ENCODE data around the gene ATP6AP1. TPM values are rescaled to one million over a fixed set of nuclear protein-coding genes. Genes with fewer than 3 reads are reported as not detected.

ATP6AP1 gene
- total RNA-seq, 1 donor from 2014 or later: 54.5 TPM

DNA sequence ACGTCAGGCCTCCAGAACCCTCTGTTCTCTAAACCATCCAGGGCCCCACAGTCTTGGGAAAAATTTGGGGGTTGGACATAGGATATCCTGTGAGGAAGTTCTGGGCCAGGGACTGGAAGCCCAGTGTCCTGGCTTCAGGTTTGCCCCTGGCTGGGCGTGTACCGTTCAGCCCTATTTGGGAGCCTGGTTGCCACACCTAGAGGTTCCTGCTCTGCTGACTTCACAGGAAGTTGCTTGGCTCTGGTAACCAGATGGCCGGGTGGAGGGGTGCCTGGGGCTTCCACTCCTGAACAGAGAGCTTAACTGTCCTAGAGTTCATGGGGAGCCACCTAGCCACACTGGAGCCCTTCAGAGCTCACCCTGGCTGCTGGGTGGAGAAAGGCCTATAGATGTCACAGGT is 16.0 kb upstream of the ATP6AP1 start:
- Histone ChIP-seq H3K27me3 (no peaks in the 10 kb centered on the region), H3K9me3 (no peaks in the 10 kb centered on the region), H3K4me3 (peak overlapping the region; percentile 54 to 59), H3K4me1 (peaks cover 10% of the 10 kb centered on the region), H3K36me3 (no peaks in the 10 kb centered on the region), H3K27ac (peak overlapping the region; percentile 85)
- intact Hi-C loops (cut with DNase I): loop anchor here (5.0 kb wide), 1 partner anchor 120 kb away; no protein-coding TSS in a partner anchor
- peak in 1 of 2 donors; percentile 91 for DNase-seq (ENCODE audit: extremely low spot score in 2 of 2)
- TF ChIP-seq POLR2AphosphoS5 (IDR thresholded peaks at IDR 0.05; ENCODE audit: insufficient read depth in 1 of 2, low read depth in 1 of 2): no peak

DNA sequence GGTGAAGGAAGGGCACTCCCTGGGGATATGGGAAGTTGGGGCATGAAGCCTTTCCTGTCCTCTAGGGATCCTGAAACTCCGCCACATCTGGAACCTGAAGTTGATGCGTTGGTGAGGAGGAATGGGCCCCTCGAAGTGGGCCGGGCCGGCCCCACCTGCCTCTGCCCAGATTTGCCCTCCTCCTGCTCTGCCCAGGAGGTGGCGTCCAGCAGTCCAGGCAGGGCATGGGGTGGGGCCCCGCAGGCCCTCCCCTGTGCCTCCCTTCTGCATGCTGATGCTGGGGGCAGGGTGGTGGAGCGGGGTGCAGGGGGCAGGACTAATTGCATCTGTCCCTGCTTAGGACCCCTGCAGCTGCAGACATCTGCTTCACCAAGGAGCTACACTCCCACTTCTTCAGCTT is 15.3 kb upstream of the ATP6AP1 start:
- TF ChIP-seq, protein P1, sequence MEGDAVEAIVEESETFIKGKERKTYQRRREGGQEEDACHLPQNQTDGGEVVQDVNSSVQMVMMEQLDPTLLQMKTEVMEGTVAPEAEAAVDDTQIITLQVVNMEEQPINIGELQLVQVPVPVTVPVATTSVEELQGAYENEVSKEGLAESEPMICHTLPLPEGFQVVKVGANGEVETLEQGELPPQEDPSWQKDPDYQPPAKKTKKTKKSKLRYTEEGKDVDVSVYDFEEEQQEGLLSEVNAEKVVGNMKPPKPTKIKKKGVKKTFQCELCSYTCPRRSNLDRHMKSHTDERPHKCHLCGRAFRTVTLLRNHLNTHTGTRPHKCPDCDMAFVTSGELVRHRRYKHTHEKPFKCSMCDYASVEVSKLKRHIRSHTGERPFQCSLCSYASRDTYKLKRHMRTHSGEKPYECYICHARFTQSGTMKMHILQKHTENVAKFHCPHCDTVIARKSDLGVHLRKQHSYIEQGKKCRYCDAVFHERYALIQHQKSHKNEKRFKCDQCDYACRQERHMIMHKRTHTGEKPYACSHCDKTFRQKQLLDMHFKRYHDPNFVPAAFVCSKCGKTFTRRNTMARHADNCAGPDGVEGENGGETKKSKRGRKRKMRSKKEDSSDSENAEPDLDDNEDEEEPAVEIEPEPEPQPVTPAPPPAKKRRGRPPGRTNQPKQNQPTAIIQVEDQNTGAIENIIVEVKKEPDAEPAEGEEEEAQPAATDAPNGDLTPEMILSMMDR (IDR thresholded peaks at IDR 0.05): no peak
- TF ChIP-seq POLR2AphosphoS5 (IDR thresholded peaks at IDR 0.05; ENCODE audit: insufficient read depth in 1 of 2, low read depth in 1 of 2) (no peak), POLR2A (IDR thresholded peaks at IDR 0.05) (no peak)
- peaks cover 10% of the 10 kb centered on the region for H3K4me1 ChIP-seq
- no peaks in the 10 kb centered on the region for H3K9me3 ChIP-seq
- DNase-seq (ENCODE audit: extremely low spot score in 2 of 2): no peak
- H3K27ac ChIP-seq: no peak overlapping the region
- H3K27me3 ChIP-seq: no peaks in the 10 kb centered on the region
- no peak overlapping the region for H3K4me3 ChIP-seq
- H3K36me3 ChIP-seq: no peaks in the 10 kb centered on the region
- intact Hi-C loops (cut with DNase I): loop anchor here (5.0 kb wide), 1 partner anchor 119 kb away; no protein-coding TSS in a partner anchor

DNA sequence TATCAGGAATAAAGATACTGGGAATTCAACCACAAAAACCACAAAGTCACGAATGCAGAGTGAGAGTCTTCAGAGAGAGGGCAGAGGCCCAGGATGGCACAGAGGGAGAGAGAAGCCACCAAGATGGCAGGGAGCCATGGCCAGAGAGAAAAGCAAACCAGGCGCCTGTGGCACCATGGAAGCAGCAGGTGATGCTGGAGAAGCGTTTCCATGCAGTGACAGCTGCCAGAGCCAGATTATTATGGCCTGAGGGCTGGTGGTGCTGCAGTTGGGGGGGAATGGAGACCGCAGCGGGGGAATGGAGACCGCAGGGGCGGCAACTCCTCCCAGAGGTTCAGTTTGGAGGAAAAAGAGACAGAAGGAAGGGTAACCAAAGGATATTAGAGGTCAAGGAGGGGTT is 11.3 kb upstream of the ATP6AP1 start:
- Histone ChIP-seq H3K27me3 (no peaks in the 10 kb centered on the region), H3K4me3 (no peak overlapping the region), H3K9me3 (no peaks in the 10 kb centered on the region), H3K27ac (no peak overlapping the region), H3K4me1 (peaks cover 9% of the 10 kb centered on the region), H3K36me3 (no peaks in the 10 kb centered on the region)
- TF ChIP-seq POLR2A (IDR thresholded peaks at IDR 0.05) (no peak), POLR2AphosphoS5 (IDR thresholded peaks at IDR 0.05; ENCODE audit: insufficient read depth in 1 of 2, low read depth in 1 of 2) (no peak)
- TF ChIP-seq, protein P1 (IDR thresholded peaks at IDR 0.05): no peak
- intact Hi-C loops (cut with DNase I): no loop called here
- no peak for DNase-seq (ENCODE audit: extremely low spot score in 2 of 2)

DNA sequence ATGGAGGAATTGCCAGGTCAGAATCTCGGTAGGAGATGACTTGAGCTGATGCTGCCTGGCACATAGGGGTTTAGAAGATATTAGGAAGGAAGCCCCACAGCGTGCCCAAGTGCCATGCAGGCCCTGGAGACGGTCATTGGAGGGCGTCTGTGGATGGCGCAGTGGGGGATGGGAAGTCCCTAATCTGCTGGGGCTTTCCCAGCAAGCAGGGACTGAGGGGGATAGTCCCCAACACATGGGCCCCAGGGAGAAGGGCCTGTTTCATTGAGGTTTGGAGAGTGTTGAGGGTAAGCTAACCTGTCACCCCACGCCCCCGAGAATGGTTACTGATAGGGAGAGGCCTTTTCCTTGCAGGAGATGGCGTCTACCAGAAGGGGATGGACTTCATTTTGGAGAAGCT is 9.3 kb upstream of the ATP6AP1 start:
- intact Hi-C loops (cut with DNase I): no loop called here
- no peak overlapping the region for H3K27ac ChIP-seq

DNA sequence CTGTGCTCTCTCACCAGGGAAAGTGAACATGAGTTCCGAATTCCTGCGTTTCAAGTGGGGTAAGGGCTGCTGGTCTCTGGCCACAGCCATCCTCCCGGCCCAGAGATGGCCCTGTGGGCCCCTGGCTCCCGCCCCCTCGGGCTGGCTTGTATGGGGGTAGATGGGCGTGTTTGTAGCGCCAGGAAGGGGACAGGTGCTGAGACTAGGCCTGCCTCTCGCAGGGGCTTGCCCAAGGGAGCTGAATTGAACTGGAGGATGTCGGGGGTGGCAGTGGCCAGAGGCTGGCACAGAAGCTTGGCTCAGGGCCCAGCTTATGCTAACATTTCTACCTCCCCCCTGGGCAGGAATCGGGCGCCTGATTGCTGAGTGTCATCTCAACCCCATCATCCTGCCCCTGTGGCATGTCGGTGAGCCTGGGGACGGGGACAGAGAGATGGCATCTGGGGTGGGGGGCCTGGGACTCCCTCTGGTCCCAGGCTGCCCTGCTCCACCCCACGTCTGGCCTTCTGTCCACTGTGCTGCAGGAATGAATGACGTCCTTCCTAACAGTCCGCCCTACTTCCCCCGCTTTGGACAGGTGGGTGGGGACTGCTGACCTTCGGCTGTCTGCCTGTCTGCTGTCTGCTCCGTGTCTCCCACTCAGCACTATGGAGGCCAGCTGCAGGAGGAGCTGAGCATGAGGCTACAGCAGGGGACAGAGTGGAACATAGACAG is 8.6 kb upstream of the ATP6AP1 start:
- TF ChIP-seq POLR2AphosphoS5 (IDR thresholded peaks at IDR 0.05; ENCODE audit: insufficient read depth in 1 of 2, low read depth in 1 of 2) (no peak), POLR2A (IDR thresholded peaks at IDR 0.05) (no peak)
- TF ChIP-seq, protein P1 (IDR thresholded peaks at IDR 0.05): no peak
- intact Hi-C loops (cut with DNase I): no loop called here
- DNase-seq (ENCODE audit: extremely low spot score in 2 of 2): no peak
- Histone ChIP-seq H3K27me3 (no peaks in the 10 kb centered on the region), H3K4me1 (no peaks in the 10 kb centered on the region), H3K27ac (no peak overlapping the region), H3K36me3 (no peaks in the 10 kb centered on the region), H3K9me3 (no peaks in the 10 kb centered on the region), H3K4me3 (no peak overlapping the region)

More for the DNA sequence above, 9.3 kb upstream of the ATP6AP1 start:
- H3K36me3 ChIP-seq: no peaks in the 10 kb centered on the region
- TF ChIP-seq POLR2AphosphoS5 (IDR thresholded peaks at IDR 0.05; ENCODE audit: insufficient read depth in 1 of 2, low read depth in 1 of 2): no peak
- TF ChIP-seq, protein P1 (IDR thresholded peaks at IDR 0.05): no peak
- no peak for TF ChIP-seq POLR2A (IDR thresholded peaks at IDR 0.05)
- no peaks in the 10 kb centered on the region for H3K4me1 ChIP-seq
- H3K27me3 ChIP-seq: no peaks in the 10 kb centered on the region
- DNase-seq (ENCODE audit: extremely low spot score in 2 of 2): no peak
- no peaks in the 10 kb centered on the region for H3K9me3 ChIP-seq
- H3K4me3 ChIP-seq: no peak overlapping the region
